DOHH2 (cell line): ENCODE results near the gene METTL8.

Source experiments
- H3F3A ChIP-seq: fragments of 200-600 bp; sonication (generic), shearing (Covaris generic); 2 replicates; pipeline ENCODE4 v1.6.0; 2016; ENCODE audit warnings: antibody characterized with exemption, mild to moderate bottlenecking; ENCODE audit not compliant: control insufficient read depth, insufficient read depth
- H3K27ac ChIP-seq: fragments of 200-600 bp; sonication (generic); 2 replicates; pipeline ENCODE4 v1.5.1; 2014; ENCODE audit warnings: low read depth, mild to moderate bottlenecking, low read length, moderate library complexity
- H3K27me3 ChIP-seq: fragments of 200-600 bp; sonication (generic); 2 replicates; pipeline ENCODE4 v1.6.1; 2014; ENCODE audit warnings: mild to moderate bottlenecking, low read length, mixed read lengths; ENCODE audit not compliant: control insufficient read depth
- H3K36me3 ChIP-seq: fragments of 200-600 bp; sonication (generic); 2 replicates; pipeline ENCODE4 v1.6.1; 2014; ENCODE audit warnings: mild to moderate bottlenecking, low read length, moderate library complexity, mixed read lengths; ENCODE audit not compliant: control insufficient read depth
- H3K4me1 ChIP-seq: fragments of 200-600 bp; sonication (generic); 2 replicates; pipeline ENCODE4 v1.6.1; 2014; ENCODE audit warnings: mild to moderate bottlenecking, low read length, mixed read lengths; ENCODE audit not compliant: control insufficient read depth
- H3K4me2 ChIP-seq: fragments of 200-600 bp; sonication (generic); 2 replicates; pipeline ENCODE4 v1.6.0; 2014; ENCODE audit warnings: mild to moderate bottlenecking, low read length, moderate library complexity
- H3K4me3 ChIP-seq: fragments of 200-600 bp; sonication (generic); 2 replicates; pipeline ENCODE4 v1.5.1; 2014; ENCODE audit warnings: mild to moderate bottlenecking, low read length, mixed read lengths
- H3K79me2 ChIP-seq: fragments of 200-600 bp; sonication (generic); 2 replicates; pipeline ENCODE4 v1.6.1; 2014; ENCODE audit warnings: mild to moderate bottlenecking, low read length, mixed read lengths; ENCODE audit not compliant: control insufficient read depth
- H3K9me2 ChIP-seq: fragments of 200-600 bp; sonication (generic); replicated peaks from 2 replicates; pipeline ENCODE4 v1.6.1; 2014; ENCODE audit warnings: mild to moderate bottlenecking, low read length, mixed read lengths; ENCODE audit not compliant: control insufficient read depth
- H3K9me3 ChIP-seq: fragments of 200-600 bp; sonication (generic); 2 replicates; pipeline ENCODE4 v1.6.1; 2014; ENCODE audit warnings: antibody characterized with exemption, low read length, mixed read lengths; ENCODE audit not compliant: control insufficient read depth, insufficient read depth
- H4K20me1 ChIP-seq: fragments of 200-600 bp; sonication (generic); 2 replicates; pipeline ENCODE4 v1.6.0; 2014; ENCODE audit warnings: low read depth, mild to moderate bottlenecking, antibody characterized with exemption, low read length, moderate library complexity; ENCODE audit not compliant: control insufficient read depth, insufficient read depth
- CTCF ChIP-seq: fragments of 200-600 bp; sonication (generic); IDR thresholded peaks from one replicate; pipeline ENCODE4 v1.5.1; 2014; ENCODE audit warnings: antibody characterized with exemption, mild to moderate bottlenecking, low read depth, low read length; ENCODE audit not compliant: poor library complexity, severe bottlenecking
- EZH2phosphoT487 ChIP-seq: fragments of 200-600 bp; sonication (generic); IDR thresholded peaks from 2 replicates; pipeline ENCODE4 v1.6.1; 2017; ENCODE audit warnings: borderline replicate concordance, mild to moderate bottlenecking, antibody characterized with exemption, low read length, moderate library complexity, mixed read lengths

Gene METTL8

GRCh38 chr2:171433763-171434012 lies at the start of gene METTL8:
Gene METTL8 (minus strand): TSS chr2:171433990. CDS start chr2:171392185, 41,805 bp downstream.
- H3K4me1 ChIP-seq: peaks cover 28% of the 10 kb centered on the region
- peak within 1 kb of the TSS; percentile 91 for H3K4me2 ChIP-seq
- H3K9me2 ChIP-seq: no peaks in the 10 kb centered on the region
- TF ChIP-seq CTCF (peak; percentile 90), EZH2phosphoT487 (no peak)
- H3K79me2 ChIP-seq: peaks cover 79% of the 10 kb centered on the region
- H3K27ac ChIP-seq: peak within 1 kb of the TSS; percentile 93
- H3K36me3 ChIP-seq: peaks cover 56% of the 10 kb centered on the region
- H3K9me3 ChIP-seq: peaks cover 20% of the 10 kb centered on the region
- H3K27me3 ChIP-seq: no peaks in the 10 kb centered on the region
- H4K20me1 ChIP-seq: no peaks in the 10 kb centered on the region
- peak within 1 kb of the TSS; percentile 82 for H3K4me3 ChIP-seq
- H3F3A ChIP-seq: peaks cover 6% of the 10 kb centered on the region

- Histone ChIP-seq H3K4me2 (no peak overlapping the region), H3F3A (peaks cover 3% of the 10 kb centered on the region; the same call in 1 of the 2 replicates), H3K4me1 (no peaks in the 10 kb centered on the region), H3K27ac (no peak overlapping the region), H3K4me3 (no peak overlapping the region), H3K27me3 (no peaks in the 10 kb centered on the region), H3K9me3 (no peaks in the 10 kb centered on the region), H3K36me3 (peaks cover 43% of the 10 kb centered on the region), H4K20me1 (no peaks in the 10 kb centered on the region), H3K9me2 (no peaks in the 10 kb centered on the region), H3K79me2 (no peaks in the 10 kb centered on the region)
- no peak for TF ChIP-seq EZH2phosphoT487
- TF ChIP-seq CTCF: no peak
Measured at GRCh38 chr2:171482877-171483276, 49.1 kb upstream of the METTL8 start.

- Histone ChIP-seq H3K9me3 (no peaks in the 10 kb centered on the region), H4K20me1 (no peaks in the 10 kb centered on the region), H3K27me3 (no peaks in the 10 kb centered on the region), H3K79me2 (no peaks in the 10 kb centered on the region), H3K36me3 (peaks cover 48% of the 10 kb centered on the region), H3K27ac (no peak overlapping the region), H3K4me2 (no peak overlapping the region), H3F3A (peaks cover 3% of the 10 kb centered on the region; the same call in 1 of the 2 replicates), H3K4me3 (no peak overlapping the region), H3K9me2 (no peaks in the 10 kb centered on the region), H3K4me1 (no peaks in the 10 kb centered on the region)
- TF ChIP-seq CTCF (no peak), EZH2phosphoT487 (no peak)
Measured at GRCh38 chr2:171482308-171482707, 48.5 kb upstream of the METTL8 start.

GRCh38 chr2:171480908-171481307 lies 47.1 kb upstream of the METTL8 start:
- no peaks in the 10 kb centered on the region for H3K79me2 ChIP-seq
- no peak overlapping the region for H3K4me3 ChIP-seq
- no peak overlapping the region for H3K4me2 ChIP-seq
- H4K20me1 ChIP-seq: no peaks in the 10 kb centered on the region
- no peaks in the 10 kb centered on the region for H3K9me2 ChIP-seq
- H3K4me1 ChIP-seq: no peaks in the 10 kb centered on the region
- H3K36me3 ChIP-seq: peaks cover 52% of the 10 kb centered on the region
- TF ChIP-seq CTCF: no peak
- no peak for TF ChIP-seq EZH2phosphoT487
- H3K27ac ChIP-seq: no peak overlapping the region
- H3F3A ChIP-seq: peaks cover 3% of the 10 kb centered on the region; the same call in 1 of the 2 replicates
- H3K9me3 ChIP-seq: no peaks in the 10 kb centered on the region
- H3K27me3 ChIP-seq: no peaks in the 10 kb centered on the region
